ENCODE results near the gene SHLD2.
"Not testable (repeated sequence)": the region's sequence is repeated elsewhere in the genome, so short reads cannot be mapped to it uniquely, and the experiment has no call there.

Gene SHLD2

DNA sequence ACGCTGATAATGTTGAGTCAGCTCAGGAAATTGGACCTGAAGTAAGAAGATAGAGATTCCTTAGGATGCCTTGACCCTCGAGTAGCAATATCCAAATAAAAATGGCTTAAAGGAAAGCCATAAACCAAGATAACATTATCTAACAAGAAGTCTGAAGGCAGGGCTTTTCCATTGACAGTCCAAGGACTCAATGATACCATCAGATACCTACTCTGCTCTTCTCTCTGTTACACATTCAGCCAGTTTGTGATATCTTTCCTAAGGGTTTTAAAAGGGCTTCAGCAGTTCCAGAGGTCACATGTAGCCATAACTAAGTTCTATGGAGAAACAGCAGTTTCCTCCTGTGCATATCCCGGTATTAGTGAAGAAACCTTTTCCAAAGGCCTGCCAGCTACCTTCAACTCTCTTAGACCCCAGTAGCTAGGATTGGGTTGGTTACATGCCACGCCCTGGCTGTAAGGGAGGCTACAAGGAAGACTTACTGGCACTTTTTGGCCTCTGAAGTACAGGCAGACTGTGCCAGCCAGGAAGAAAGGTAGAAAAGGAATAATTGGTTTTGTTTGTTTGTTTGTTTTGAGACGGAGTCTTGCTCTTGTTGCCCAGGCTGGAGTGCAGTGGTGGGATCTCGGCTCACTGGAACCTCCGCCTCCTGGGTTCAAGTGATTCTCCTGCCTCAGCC, 10.6 kb downstream of the SHLD2 start:
- no peak for DNase-seq (ENCODE audit: low read depth)
- TF ChIP-seq, protein P1, sequence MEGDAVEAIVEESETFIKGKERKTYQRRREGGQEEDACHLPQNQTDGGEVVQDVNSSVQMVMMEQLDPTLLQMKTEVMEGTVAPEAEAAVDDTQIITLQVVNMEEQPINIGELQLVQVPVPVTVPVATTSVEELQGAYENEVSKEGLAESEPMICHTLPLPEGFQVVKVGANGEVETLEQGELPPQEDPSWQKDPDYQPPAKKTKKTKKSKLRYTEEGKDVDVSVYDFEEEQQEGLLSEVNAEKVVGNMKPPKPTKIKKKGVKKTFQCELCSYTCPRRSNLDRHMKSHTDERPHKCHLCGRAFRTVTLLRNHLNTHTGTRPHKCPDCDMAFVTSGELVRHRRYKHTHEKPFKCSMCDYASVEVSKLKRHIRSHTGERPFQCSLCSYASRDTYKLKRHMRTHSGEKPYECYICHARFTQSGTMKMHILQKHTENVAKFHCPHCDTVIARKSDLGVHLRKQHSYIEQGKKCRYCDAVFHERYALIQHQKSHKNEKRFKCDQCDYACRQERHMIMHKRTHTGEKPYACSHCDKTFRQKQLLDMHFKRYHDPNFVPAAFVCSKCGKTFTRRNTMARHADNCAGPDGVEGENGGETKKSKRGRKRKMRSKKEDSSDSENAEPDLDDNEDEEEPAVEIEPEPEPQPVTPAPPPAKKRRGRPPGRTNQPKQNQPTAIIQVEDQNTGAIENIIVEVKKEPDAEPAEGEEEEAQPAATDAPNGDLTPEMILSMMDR (IDR thresholded peaks at IDR 0.05; ENCODE audit: control insufficient read depth, extremely low read depth, insufficient read depth) = no peak
- no peak overlapping the region for H3K4me3 ChIP-seq (ENCODE audit: low read depth, low read length)

DNA sequence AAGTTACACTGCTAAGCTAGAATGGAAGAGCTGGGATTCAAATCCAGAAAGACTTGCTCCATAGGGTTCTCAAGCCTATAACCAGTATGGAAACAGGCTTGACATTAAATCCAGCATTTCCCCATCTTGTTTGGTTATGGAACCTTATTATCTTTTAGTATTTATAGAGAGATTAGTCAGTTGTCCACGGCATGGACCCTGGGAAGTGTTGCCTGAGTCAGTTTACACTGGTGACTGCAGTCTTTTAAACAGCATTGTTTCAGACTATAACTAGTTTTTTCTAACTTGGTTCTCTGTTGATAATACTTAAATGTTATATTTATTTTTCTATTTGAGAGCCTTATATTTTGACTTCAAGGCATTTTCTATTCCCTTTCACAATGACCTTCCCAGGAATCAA, 23.1 kb downstream of the SHLD2 start:
- DNase-seq (ENCODE audit: low read depth); H3K4me3 ChIP-seq (ENCODE audit: low read depth, low read length): not testable (repeated sequence)

DNA sequence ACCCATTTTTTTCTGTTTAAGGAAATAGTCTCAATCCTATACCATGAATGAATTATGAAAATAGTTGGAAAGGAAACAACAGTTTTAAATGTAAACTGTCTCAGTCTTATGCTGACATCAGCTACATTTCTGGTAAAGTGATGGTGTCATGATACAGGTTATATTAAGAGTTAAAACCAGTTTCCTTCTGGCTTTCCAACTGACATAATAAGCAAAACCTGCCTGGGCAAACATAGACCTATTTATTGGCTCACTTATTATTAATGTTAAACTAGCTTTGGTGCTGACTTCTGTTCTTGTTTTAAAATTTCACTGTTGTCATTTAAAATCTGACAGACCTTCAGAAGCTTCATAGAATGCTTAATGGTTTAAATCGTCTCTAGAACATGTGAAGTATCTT, 24.0 kb downstream of the SHLD2 start:
- DNase-seq (ENCODE audit: low read depth); H3K4me3 ChIP-seq (ENCODE audit: low read depth, low read length): not testable (repeated sequence)

DNA sequence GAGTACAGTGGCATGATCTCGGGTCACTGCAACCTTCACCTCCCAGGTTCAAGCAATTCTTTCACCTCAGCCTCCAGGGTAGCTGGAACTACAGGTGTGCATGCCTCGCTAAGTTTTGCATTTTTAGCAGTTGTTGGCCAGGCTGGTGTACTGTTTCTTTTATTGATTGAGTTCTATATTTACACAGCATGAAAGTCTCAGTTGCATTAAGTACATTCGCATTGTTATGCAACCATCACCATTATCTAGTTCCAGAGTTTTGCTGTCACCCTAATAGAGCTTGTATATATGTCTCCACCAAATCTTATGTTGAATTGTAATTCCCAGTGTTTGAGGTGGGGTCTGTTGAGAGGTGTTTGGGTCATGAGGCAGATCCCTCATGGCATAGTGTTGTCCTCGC, 28.3 kb downstream of the SHLD2 start:
- not testable (repeated sequence) for DNase-seq (ENCODE audit: low read depth); H3K4me3 ChIP-seq (ENCODE audit: low read depth, low read length)

DNA sequence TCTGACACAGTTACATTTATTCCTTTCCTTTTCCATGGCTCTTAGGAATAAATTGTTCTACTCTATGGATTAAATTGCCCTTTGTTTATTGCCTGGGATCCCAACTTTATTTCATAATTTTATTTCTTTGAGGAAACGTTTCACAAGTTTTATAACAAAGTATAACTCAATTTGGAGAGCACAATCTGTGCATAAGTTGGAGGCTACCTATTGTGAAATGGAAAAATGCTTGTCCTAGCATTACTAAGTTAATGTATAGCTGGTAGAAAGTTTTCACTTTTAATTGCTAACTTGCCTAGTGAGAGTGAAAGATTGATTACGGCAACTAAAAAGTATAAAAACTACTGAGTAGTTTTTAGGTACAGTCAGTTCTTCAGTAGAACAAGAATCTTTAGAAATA, 32.0 kb downstream of the SHLD2 start:
- not testable (repeated sequence) for DNase-seq (ENCODE audit: low read depth); H3K4me3 ChIP-seq (ENCODE audit: low read depth, low read length)

DNA sequence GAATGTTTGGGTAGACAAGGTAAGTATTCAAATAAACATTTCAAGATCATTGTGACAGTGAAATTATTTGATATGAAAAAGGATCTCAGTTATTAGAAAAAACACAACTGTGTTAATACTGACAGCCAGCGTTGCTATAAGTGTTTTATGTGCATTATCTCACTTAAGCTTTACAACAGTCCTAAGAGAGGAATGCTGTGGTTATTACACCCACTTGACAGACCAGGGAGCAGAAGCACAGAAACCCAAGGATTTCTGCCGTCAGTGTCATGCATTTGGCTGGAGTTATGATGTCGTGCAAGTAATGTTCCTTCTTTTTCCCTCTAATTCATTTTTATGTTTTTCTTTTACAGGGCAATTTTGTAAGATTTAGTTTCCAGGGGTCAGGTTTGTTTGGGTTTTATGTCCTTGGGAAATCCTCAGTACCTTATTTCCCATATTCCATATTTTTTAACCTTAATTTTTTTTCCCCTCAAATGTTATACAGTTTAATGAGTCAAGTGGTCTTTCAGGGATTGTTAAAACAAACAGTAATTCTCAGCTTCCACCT, 32.7 kb downstream of the SHLD2 start:
- not testable (repeated sequence) for H3K4me3 ChIP-seq (ENCODE audit: low read depth, low read length); DNase-seq (ENCODE audit: low read depth)

DNA sequence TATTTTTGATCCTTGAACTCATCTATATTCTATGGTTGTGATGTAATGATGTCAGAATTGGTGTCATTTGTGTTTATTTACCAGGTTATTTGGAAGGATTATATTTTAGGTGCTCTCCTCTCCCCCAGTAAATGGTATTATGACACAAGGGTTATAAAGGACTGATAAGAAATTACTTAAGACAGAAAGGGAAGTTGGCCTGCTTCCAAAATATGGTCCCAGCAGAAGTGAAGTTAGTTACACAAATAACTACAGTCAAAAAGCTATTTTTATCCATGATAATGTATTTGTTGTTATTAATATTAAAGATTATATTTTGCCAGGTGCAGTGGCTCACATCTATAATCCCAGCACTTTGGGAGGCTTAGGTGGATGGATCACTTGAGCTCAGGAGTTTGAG, 37.2 kb downstream of the SHLD2 start:
- not testable (repeated sequence) for H3K4me3 ChIP-seq (ENCODE audit: low read depth, low read length); DNase-seq (ENCODE audit: low read depth)

DNA sequence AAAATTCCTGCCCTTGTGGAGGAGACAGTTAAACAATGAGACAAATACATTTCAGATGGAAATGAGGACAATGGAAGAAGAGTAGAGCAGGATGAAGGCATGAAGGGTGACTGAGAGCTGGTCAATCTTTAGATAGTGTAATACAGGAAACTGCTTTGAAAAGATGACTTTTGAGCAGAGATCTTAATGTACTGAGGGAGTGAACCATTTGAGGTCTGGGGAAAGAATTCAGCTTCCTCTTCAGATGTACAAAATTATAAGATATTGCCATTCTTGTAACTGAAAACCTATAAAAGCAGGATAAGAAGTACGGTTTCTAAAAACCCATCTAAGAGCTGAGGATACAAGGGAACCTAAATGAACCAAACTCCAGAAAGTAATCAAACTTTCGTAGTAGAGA, 38.9 kb downstream of the SHLD2 start:
- DNase-seq (ENCODE audit: low read depth); H3K4me3 ChIP-seq (ENCODE audit: low read depth, low read length): not testable (repeated sequence)

DNA sequence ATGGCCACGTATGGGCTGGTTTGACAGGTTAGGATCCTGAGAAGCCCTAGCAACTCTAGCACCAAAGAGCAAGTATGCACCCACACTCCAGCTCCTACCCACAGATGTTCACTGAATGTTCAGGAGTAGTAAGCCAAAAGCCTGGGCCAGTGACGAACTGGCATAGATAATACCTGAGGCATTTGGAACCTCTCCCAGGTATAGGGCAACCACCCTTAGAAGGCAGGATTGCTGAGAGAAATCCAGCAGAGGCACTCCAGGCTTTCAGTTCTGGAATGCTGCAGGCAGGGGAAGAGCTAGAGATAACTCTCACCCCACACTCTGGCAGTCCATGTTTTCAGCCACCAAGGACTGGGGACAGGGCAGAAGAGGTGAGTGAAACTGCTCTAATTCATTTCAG, 39.4 kb downstream of the SHLD2 start:
- H3K4me3 ChIP-seq (ENCODE audit: low read depth, low read length); DNase-seq (ENCODE audit: low read depth): not testable (repeated sequence)

DNA sequence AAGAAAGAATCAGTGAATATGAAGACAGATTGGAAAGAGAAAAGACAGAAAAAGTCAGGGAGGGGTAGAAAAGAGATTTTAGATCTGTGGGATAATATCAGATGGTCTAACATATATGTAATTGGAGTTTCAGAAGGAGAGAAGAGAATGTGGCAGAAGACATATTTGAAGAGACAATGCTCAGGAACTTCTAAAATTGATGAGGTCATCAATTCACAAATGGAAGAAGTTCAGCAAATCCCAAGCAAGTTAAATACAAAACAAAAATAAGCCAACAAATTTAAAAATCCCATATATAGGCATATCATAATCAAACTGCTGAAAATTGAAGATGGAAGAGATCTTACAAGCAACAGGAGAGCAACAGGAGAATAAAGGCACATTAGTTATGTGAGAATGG, 42.5 kb downstream of the SHLD2 start:
- DNase-seq (ENCODE audit: low read depth); H3K4me3 ChIP-seq (ENCODE audit: low read depth, low read length): not testable (repeated sequence)

DNA sequence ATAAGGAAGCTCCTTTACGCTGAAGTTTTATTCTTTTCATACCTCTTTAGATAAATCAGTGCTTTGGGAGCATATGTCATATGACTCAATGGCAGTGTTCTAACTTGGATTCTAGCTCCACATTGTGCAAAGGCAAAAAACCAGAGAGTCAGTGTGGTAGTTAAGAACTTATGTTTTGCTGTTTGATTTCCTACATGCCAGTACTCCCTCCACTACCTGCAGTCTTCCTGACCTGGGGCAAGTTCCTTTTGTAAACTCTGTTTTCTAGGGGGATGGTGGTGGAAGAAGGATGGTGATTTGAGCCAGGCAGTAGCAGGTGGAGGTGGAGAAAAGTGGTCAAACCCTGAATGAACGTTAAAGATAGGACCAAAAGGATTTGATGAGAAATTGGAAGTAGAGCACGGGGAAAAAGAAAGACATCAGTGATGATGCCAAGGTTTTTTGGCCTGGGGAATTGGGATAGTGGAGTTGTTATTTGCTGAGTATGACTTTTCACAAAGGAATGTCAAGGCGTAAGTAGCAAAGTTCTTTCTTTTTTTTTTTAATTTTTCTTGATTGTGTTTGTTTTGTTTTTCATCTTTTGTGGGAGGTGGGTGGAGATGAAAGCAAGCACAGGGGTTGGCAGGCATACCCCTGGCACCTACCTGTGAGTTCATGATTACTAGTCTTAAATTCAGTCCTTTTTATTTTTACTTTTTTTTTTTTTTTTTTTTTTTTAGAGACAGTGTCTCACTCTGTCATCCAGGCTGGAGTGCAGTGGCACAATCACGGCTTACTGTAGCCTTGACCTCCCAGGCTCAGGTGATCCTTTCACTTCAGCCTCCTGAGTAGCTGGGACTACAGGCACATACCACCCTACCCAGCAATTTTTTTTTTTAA, 47.5 kb downstream of the SHLD2 start:
- not testable (repeated sequence) for DNase-seq (ENCODE audit: low read depth); H3K4me3 ChIP-seq (ENCODE audit: low read depth, low read length)

DNA sequence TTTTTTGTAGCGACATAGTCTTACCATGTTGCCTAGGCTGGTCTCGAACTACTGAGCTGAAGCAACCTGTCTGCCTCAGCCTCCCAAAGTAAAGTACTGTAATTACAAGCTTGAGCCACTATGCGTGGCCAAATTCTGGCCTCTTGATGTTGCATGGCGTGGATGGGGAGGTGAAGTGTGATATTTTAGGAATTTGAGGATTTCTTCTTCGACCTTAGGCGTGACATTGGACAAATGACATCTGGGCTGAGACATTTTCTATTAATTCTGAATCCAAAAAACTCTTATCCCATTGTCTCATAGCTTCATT, 48.1 kb downstream of the SHLD2 start:
- not testable (repeated sequence) for DNase-seq (ENCODE audit: low read depth); H3K4me3 ChIP-seq (ENCODE audit: low read depth, low read length)

DNA sequence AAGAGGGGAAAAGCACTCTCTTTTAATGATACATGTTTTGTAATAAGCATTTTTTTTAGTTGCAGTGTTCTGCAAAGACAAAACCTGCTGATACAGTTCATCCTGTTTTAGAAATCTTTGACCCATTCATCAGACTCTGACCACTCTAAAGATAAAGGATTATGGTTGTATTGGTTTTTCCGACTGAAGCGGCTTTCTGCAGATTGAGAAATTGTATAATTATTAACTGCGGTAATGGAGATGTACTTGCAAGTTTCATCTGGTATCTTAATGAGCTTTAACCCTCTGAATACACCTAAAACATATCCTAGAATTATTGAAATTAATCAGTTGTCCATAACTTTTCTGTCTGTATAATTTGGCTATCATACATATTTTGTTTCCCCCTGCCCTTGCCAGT, 50.6 kb downstream of the SHLD2 start:
- not testable (repeated sequence) for DNase-seq (ENCODE audit: low read depth); H3K4me3 ChIP-seq (ENCODE audit: low read depth, low read length)

DNA sequence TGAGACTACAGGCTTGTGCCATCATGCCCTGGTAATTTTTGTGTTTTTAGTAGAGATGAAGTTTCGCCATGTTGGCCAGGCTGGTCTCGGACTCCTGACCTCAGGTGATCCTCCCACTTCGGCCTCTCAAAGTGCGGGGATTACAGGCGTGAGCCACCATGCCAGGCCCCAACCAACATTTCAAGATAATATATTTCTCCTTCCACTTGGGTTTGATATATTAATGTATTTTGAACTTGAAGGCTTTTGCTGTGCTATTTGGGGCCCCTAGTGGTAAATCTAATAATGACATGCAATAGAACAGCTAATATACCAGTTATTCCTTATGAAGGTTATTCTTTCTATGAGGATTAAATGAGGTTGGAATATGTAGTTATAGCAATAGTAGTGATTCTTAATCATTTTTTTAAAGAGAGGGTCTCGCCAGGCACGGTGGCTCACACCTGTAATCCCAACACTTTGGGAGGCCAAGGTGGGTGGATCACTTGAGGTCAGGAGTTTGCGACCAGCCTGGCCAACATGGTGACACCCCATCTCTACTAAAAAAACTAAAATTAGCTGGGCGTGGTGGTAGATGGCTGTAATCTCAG, 54.1 kb downstream of the SHLD2 start:
- DNase-seq (ENCODE audit: low read depth); H3K4me3 ChIP-seq (ENCODE audit: low read depth, low read length): not testable (repeated sequence)

DNA sequence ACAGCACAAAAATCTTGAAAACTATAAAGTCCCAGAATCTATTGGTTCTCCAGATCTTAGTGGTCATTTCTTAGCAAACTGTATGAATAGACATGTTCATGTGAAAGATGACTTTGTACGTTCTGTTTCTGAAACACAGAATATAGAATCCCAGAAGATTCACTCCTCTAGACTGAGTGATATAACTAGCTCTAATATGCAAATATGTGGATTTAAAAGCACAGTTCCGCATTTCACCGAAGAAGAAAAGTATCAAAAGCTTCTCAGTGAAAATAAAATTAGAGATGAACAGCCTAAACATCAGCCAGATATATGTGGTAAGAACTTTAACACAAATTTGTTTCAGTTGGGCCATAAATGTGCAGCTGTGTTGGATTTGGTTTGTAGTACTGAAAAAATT, 56.5 kb downstream of the SHLD2 start:
- not testable (repeated sequence) for H3K4me3 ChIP-seq (ENCODE audit: low read depth, low read length); DNase-seq (ENCODE audit: low read depth)

DNA sequence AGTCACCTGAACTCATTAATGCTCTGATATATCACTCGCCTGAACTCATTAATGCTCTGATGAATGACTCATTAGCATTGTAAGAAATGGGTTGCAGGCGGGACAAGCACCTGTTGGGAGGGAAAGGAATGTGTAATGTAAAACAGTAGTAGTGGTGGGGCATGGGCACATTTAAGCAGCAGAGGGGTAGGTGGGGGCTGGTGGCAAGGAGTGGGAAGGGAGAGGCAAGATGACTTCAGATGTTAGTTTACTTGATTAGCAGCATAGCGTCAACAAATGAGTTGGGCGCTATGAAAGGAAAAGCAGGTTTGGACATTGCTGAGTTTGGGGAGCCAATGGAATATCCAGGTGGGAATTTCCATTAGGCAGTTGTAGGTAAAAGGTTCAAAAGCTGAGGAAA, 61.8 kb downstream of the SHLD2 start:
- not testable (repeated sequence) for DNase-seq (ENCODE audit: low read depth); H3K4me3 ChIP-seq (ENCODE audit: low read depth, low read length)

DNA sequence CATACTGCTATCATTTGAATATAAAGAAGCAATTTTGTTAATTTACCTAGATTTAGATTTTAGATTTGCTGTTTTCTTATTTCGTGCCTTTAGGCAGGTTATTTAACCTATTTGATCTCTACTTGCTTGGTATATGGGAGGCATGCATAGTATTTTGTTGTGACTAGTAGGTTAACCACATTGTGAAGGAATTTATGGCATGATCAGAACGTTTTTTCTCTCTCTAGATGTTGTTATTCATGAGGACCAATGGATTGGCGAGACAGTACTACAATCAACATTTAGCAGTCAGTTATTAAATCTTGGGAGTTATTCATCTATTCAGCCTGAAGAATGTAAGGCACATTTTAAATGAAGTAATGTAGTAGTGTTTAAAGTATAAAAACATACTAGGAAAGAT, 62.8 kb downstream of the SHLD2 start:
- DNase-seq (ENCODE audit: low read depth); H3K4me3 ChIP-seq (ENCODE audit: low read depth, low read length): not testable (repeated sequence)

DNA sequence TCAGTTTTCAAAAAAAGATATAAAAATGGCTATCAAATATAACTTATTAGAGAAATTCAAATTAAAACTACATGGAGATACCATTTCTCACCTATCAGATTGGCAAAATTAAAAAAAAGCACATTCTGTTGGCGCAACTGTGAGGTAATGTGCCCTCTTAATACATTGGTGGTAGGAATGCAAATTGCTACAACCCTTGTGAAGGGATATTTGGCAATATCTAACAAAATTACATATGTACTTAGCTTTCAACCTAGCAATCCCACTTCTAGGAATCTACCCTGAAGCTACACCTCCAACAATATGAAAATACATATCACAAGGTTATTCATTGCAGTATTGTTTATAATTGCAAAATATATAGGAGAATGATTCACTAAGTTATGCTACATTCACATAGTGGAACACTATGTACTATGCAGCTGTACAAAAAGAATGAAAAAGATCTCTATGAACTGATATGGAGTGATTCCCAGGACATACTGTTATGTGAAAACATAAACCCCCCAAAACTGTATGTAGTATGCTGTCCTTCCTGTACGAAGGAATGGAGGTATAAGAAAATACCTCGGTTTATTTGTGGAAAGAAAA, 67.8 kb downstream of the SHLD2 start:
- DNase-seq (ENCODE audit: low read depth); H3K4me3 ChIP-seq (ENCODE audit: low read depth, low read length): not testable (repeated sequence)

Data from LNCaP clone FGC (cell line).